ENCODE measurements around the gene GCSH. TPM values are rescaled to one million over a fixed set of nuclear protein-coding genes. Genes with fewer than 3 reads are reported as not detected.

The GCSH gene
- total and polyA plus RNA-seq, 10 of the 15 experiments (the other 5 are each of a cell fraction or from before 2014, with no cell fraction given): 14.7 to 108 (median 39.3) TPM

DNA sequence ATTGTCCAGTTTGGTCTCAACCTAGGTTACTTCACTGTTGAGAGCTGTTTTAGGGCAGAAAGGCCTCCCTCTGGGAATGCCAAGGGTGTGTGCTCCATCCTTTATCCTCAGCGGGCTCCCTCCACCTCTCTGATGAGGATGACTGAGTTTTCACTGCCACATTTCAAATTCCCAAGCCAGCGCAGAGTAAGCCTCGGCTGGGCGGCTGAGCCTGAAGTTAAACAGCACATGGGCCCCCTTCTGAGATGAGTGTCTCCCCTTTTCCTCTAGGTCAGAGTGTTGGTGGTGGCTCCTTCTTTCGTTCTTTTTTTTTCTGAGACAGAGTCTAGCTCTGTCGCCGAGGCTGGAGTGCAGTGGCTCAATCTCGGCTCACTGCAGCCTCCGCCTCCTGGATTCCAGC is 5.5 kb upstream of the GCSH start (continued):
- no peak for TF ChIP-seq ZNF687 (IDR thresholded peaks at IDR 0.05)

GRCh38 chr16:81099958-81100357 is 3.8 kb upstream of the GCSH start:
- ChIA-PET POLR2A (no interaction called here), RAD21 (ENCODE audit: unreplicated experiment) (no interaction called here), CTCF (no interaction called here), SMC1A (ENCODE audit: uncharacterized antibody, unreplicated experiment) (no interaction called here)
- H4K20me1 ChIP-seq (ENCODE audit: control insufficient read depth, insufficient read depth): no peaks in the 10 kb centered on the region
- no peak for ATAC-seq
- BruUV-seq (replicated peaks): no TSS peak
- peaks cover 4% of the 10 kb centered on the region for H3K4me1 ChIP-seq (ENCODE audit: control insufficient read depth, insufficient read depth, low read length)
- H3K4me3 ChIP-seq: no peak overlapping the region
- no peaks in the 10 kb centered on the region for H3K9me3 ChIP-seq (replicated peaks; ENCODE audit: control insufficient read depth, insufficient read depth, low read length)
- H3K27me3 ChIP-seq (replicated peaks in 1 of 2; ENCODE audit: control insufficient read depth in 2 of 2, insufficient read depth in 2 of 2, low read length in 1 of 2): no peaks in the 10 kb centered on the region
- in situ Hi-C loops (cut with MboI) (no loop called here), intact Hi-C loops (cut with micrococcal nuclease; ENCODE audit: unreplicated experiment) (no loop called here)
- no peaks in the 10 kb centered on the region for H3K36me3 ChIP-seq (ENCODE audit: control insufficient read depth in 2 of 2, insufficient read depth in 2 of 2, low read length in 1 of 2)
- H2AFZ ChIP-seq (ENCODE audit: control insufficient read depth, low read depth, low read length): no peak overlapping the region
- FAIRE-seq: no peak
- DNase-seq (ENCODE audit: low read depth, low spot score): no peak
- H3K4me2 ChIP-seq (ENCODE audit: control insufficient read depth, insufficient read depth): no peak overlapping the region
- H3K79me2 ChIP-seq (ENCODE audit: control insufficient read depth, insufficient read depth, low read length): peaks cover 7% of the 10 kb centered on the region
- H3K27ac ChIP-seq (ENCODE audit: control insufficient read depth, insufficient read depth): no peak overlapping the region
- H3K9ac ChIP-seq (ENCODE audit: control insufficient read depth, insufficient read depth, low read length): no peak overlapping the region
- no peak for TF ChIP-seq NFYB (IDR thresholded peaks at IDR 0.05; ENCODE audit: insufficient read depth, low read depth, low read length)
- no peak for TF ChIP-seq SREBF1 (IDR thresholded peaks at IDR 0.05; ENCODE audit: low read length)
- TF ChIP-seq HDAC6 (IDR thresholded peaks at IDR 0.05; ENCODE audit: unreplicated experiment): no peak
- no peak for TF ChIP-seq RAD51 (IDR thresholded peaks at IDR 0.05)
- TF ChIP-seq, protein P1, sequence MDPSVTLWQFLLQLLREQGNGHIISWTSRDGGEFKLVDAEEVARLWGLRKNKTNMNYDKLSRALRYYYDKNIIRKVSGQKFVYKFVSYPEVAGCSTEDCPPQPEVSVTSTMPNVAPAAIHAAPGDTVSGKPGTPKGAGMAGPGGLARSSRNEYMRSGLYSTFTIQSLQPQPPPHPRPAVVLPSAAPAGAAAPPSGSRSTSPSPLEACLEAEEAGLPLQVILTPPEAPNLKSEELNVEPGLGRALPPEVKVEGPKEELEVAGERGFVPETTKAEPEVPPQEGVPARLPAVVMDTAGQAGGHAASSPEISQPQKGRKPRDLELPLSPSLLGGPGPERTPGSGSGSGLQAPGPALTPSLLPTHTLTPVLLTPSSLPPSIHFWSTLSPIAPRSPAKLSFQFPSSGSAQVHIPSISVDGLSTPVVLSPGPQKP (IDR thresholded peaks at IDR 0.05; ENCODE audit: low read depth, low read length): no peak
- no peak for TF ChIP-seq CBX3 (IDR thresholded peaks at IDR 0.05; ENCODE audit: borderline replicate concordance, low read depth)
- no peak for TF ChIP-seq SKIL (IDR thresholded peaks at IDR 0.05; ENCODE audit: low read depth, poor library complexity, severe bottlenecking)
- no peak for TF ChIP-seq ZBTB11 (CRISPR knock-in tag; IDR thresholded peaks at IDR 0.05)
- TF ChIP-seq, protein P2, sequence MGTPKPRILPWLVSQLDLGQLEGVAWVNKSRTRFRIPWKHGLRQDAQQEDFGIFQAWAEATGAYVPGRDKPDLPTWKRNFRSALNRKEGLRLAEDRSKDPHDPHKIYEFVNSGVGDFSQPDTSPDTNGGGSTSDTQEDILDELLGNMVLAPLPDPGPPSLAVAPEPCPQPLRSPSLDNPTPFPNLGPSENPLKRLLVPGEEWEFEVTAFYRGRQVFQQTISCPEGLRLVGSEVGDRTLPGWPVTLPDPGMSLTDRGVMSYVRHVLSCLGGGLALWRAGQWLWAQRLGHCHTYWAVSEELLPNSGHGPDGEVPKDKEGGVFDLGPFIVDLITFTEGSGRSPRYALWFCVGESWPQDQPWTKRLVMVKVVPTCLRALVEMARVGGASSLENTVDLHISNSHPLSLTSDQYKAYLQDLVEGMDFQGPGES (IDR thresholded peaks at IDR 0.05): no peak
- no peak for TF ChIP-seq CBFB (IDR thresholded peaks at IDR 0.05; ENCODE audit: low read depth)
- no peak for TF ChIP-seq NFIC (IDR thresholded peaks at IDR 0.05; ENCODE audit: low read depth, low read length)
